BE2C (cell line): ENCODE data around the gene ALX1.

Experiments
- DNase-seq: peaks from one replicate; pipeline ENCODE4 v3.0.0-alpha.2; 2020
- H3K27me3 ChIP-seq: fragments of 250-450 bp; sonication (Bioruptor Pico); 2 replicates; pipeline ENCODE4 v1.5.1; 2020; ENCODE audit warnings: mild to moderate bottlenecking
- H3K36me3 ChIP-seq: fragments of 250-450 bp; sonication (Bioruptor Pico); 2 replicates; pipeline ENCODE4 v1.5.1; 2020; ENCODE audit warnings: mild to moderate bottlenecking
- H3K4me1 ChIP-seq: fragments of 250-450 bp; sonication (Bioruptor Pico); 2 replicates; pipeline ENCODE4 v1.5.1; 2020
- H3K4me3 ChIP-seq: 2 replicates; pipeline ENCODE4 v1.5.1; 2011; ENCODE audit warnings: low read depth, low read length
- H3K9me3 ChIP-seq: fragments of 250-450 bp; sonication (Bioruptor Pico); 2 replicates; pipeline ENCODE4 v1.5.1; 2020
- TF ChIP-seq, protein P1 (sequence below): IDR thresholded peaks from 2 replicates; pipeline ENCODE4 v1.5.1; 2012; ENCODE audit warnings: mild to moderate bottlenecking, low read depth, low read length

The ALX1 gene

DNA sequence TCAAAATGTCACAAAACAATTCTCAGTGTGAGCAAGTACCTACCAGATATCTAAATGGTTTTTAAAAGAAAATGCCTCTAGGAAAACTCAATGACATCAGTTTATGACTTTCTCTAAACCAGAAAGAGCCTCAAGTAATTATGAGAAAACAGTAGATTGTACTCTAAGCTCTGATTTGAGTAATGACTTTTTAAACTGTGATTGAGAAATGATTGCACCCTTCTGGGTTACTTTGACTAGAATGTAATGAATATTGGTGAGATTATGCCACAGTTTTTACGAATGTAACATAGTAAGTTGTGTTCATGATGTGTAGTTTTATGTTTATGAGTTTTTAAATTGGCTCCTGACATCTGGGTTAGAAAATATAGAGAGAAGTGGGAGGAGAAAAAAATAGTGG is 68.8 kb downstream of the ALX1 start:
- Histone ChIP-seq H3K36me3 (no peaks in the 10 kb centered on the region), H3K4me1 (no peaks in the 10 kb centered on the region), H3K27me3 (no peaks in the 10 kb centered on the region), H3K9me3 (no peaks in the 10 kb centered on the region), H3K4me3 (no peak overlapping the region)
- TF ChIP-seq, protein P1, sequence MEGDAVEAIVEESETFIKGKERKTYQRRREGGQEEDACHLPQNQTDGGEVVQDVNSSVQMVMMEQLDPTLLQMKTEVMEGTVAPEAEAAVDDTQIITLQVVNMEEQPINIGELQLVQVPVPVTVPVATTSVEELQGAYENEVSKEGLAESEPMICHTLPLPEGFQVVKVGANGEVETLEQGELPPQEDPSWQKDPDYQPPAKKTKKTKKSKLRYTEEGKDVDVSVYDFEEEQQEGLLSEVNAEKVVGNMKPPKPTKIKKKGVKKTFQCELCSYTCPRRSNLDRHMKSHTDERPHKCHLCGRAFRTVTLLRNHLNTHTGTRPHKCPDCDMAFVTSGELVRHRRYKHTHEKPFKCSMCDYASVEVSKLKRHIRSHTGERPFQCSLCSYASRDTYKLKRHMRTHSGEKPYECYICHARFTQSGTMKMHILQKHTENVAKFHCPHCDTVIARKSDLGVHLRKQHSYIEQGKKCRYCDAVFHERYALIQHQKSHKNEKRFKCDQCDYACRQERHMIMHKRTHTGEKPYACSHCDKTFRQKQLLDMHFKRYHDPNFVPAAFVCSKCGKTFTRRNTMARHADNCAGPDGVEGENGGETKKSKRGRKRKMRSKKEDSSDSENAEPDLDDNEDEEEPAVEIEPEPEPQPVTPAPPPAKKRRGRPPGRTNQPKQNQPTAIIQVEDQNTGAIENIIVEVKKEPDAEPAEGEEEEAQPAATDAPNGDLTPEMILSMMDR: no peak
- DNase-seq: no peak

DNA sequence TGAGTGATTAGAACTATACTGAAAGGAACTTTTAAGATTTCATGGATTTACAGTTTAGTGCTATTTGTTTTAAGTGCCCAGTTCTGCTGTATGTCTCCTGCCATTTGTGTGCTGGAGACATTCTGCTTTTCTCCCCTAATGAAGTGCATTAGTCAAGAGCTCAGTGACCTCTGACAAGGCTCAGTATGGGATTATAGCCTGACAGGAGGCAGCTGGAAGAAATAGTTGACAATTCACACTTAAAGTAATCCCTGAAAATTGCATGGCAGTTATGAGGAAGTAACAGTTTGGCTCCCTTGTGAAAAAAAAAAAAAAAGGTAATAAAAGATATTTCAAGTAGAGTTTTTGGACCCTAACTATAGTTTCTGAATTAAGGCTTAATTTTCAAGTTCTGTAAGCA is 70.3 kb downstream of the ALX1 start:
- H3K4me3 ChIP-seq: no peak overlapping the region
- H3K4me1 ChIP-seq: no peaks in the 10 kb centered on the region
- TF ChIP-seq, protein P1: no peak
- no peaks in the 10 kb centered on the region for H3K36me3 ChIP-seq
- H3K9me3 ChIP-seq: no peaks in the 10 kb centered on the region
- H3K27me3 ChIP-seq: no peaks in the 10 kb centered on the region
- no peak for DNase-seq
